ENCODE data around the gene IGHMBP2.

DNA sequence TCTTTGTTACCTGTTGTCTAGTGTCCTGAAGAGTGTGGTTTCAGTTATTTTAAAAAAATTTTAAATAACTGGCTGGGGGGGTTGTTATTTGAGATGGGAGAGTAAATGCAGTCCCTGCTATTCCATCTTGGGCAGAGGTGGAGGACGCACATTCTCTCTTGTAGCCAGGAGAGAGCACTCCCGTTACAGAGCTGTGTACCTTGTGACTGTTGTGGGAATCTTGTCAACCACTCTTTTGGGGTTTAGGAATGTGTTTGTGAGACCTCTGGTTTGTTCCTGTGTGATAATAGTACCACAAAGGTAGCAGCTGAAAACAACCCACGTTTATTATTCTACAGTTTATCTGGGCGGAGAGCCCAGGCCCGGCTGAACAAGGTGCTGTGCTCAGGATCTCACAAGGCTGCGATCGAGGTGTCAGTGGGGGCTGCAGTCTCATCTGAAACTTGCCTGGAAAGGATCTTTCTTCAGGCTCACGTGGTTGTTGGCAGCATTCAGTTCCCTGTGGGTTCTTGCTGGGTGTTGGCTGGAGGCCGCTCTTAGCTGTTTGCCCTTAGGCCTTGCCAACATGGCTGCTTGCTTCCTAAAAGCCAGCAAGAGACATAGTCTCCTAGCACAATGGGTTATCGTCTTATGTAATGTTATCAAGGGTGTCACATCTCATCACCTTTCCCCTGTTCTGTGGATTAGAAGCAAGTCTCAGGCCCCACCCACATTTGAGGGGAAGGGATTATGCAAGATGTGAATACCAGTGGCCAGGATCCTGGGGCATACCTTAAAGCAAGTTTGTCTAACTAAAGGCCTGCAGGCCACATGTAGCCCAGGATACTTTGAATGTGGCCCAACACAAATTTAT lies 20.6 kb downstream of the IGHMBP2 start:
- TF ChIP-seq, protein P1, sequence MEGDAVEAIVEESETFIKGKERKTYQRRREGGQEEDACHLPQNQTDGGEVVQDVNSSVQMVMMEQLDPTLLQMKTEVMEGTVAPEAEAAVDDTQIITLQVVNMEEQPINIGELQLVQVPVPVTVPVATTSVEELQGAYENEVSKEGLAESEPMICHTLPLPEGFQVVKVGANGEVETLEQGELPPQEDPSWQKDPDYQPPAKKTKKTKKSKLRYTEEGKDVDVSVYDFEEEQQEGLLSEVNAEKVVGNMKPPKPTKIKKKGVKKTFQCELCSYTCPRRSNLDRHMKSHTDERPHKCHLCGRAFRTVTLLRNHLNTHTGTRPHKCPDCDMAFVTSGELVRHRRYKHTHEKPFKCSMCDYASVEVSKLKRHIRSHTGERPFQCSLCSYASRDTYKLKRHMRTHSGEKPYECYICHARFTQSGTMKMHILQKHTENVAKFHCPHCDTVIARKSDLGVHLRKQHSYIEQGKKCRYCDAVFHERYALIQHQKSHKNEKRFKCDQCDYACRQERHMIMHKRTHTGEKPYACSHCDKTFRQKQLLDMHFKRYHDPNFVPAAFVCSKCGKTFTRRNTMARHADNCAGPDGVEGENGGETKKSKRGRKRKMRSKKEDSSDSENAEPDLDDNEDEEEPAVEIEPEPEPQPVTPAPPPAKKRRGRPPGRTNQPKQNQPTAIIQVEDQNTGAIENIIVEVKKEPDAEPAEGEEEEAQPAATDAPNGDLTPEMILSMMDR (IDR thresholded peaks at IDR 0.05) = no peak
- no peak for TF ChIP-seq POLR2AphosphoS5 (IDR thresholded peaks at IDR 0.05; ENCODE audit: low read depth, low read length)
- TF ChIP-seq SIN3A (IDR thresholded peaks at IDR 0.05; ENCODE audit: borderline replicate concordance, insufficient read depth, low read depth, low read length) = no peak

Data from Panc1 (cell line).